Measurements from ENCODE around the gene NDUFB2. TPM values are rescaled to one million over a fixed set of nuclear protein-coding genes. Genes with fewer than 3 reads are reported as not detected.
A peak's percentile ranks its signal among the peaks of the same experiment; 100 is the strongest.

The NDUFB2 gene
- total and polyA plus RNA-seq, 9 of the 15 experiments (the other 6 are each of a cell fraction or from before 2014, with no cell fraction given): 220 to 2,075 (median 320) TPM

DNA sequence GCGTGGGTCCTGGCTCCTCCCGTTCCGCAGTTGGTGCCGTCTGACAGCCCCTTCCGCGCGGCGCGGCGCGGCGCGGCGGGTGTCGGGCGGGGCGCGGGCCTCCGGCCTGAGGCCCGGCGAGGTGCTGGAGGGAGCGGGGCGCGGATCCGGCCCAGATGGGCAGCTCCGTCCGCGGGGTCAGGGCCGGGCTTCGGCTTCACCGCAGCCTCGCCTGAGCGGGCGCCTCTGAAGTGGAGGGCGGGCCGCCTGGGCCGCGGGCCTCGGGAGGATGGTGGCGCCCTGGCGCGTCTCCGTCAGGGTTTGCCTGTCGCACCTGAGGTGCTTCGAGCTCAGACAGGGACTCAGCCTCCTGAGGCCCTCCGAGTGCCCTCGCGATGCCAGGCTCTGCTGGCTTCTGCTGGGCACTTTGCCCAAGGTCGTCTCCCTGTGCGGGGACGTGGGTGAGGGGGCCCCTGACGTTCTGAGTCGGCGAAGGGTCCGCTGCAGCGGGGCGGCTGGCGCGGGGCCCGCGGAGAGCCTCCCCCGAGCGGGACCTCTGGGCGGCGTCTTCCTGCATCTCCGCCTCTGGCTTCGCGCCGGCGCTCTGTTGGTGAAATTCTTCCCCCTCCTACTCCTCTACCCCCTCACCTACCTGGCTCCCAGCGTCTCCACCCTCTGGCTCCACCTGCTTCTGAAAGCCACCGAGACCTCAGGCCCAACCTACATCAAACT lies 23.3 kb upstream of the NDUFB2 start (continued):
- TF ChIP-seq, protein P1, sequence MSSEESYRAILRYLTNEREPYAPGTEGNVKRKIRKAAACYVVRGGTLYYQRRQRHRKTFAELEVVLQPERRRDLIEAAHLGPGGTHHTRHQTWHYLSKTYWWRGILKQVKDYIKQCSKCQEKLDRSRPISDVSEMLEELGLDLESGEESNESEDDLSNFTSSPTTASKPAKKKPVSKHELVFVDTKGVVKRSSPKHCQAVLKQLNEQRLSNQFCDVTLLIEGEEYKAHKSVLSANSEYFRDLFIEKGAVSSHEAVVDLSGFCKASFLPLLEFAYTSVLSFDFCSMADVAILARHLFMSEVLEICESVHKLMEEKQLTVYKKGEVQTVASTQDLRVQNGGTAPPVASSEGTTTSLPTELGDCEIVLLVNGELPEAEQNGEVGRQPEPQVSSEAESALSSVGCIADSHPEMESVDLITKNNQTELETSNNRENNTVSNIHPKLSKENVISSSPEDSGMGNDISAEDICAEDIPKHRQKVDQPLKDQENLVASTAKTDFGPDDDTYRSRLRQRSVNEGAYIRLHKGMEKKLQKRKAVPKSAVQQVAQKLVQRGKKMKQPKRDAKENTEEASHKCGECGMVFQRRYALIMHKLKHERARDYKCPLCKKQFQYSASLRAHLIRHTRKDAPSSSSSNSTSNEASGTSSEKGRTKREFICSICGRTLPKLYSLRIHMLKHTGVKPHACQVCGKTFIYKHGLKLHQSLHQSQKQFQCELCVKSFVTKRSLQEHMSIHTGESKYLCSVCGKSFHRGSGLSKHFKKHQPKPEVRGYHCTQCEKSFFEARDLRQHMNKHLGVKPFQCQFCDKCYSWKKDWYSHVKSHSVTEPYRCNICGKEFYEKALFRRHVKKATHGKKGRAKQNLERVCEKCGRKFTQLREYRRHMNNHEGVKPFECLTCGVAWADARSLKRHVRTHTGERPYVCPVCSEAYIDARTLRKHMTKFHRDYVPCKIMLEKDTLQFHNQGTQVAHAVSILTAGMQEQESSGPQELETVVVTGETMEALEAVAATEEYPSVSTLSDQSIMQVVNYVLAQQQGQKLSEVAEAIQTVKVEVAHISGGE (CRISPR knock-in tag; IDR thresholded peaks at IDR 0.05): no peak
- TF ChIP-seq EGR1 (conservative IDR thresholded peaks at IDR 0.05): no peak
- TF ChIP-seq HDAC6 (IDR thresholded peaks at IDR 0.05; ENCODE audit: low read depth, low read length): peak; percentile 7; the same call in 1 of the 2 replicates
- TF ChIP-seq, protein P2, sequence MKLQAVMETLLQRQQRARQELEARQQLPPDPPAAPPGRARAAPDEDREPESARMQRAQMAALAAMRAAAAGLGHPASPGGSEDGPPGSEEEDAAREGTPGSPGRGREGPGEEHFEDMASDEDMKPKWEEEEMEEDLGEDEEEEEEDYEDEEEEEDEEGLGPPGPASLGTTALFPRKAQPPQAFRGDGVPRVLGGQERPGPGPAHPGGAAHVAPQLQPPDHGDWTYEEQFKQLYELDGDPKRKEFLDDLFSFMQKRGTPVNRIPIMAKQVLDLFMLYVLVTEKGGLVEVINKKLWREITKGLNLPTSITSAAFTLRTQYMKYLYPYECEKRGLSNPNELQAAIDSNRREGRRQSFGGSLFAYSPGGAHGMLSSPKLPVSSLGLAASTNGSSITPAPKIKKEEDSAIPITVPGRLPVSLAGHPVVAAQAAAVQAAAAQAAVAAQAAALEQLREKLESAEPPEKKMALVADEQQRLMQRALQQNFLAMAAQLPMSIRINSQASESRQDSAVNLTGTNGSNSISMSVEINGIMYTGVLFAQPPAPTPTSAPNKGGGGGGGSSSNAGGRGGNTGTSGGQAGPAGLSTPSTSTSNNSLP (IDR thresholded peaks at IDR 0.05; ENCODE audit: borderline replicate concordance, low read depth, low read length): no peak
- TF ChIP-seq, protein P3, sequence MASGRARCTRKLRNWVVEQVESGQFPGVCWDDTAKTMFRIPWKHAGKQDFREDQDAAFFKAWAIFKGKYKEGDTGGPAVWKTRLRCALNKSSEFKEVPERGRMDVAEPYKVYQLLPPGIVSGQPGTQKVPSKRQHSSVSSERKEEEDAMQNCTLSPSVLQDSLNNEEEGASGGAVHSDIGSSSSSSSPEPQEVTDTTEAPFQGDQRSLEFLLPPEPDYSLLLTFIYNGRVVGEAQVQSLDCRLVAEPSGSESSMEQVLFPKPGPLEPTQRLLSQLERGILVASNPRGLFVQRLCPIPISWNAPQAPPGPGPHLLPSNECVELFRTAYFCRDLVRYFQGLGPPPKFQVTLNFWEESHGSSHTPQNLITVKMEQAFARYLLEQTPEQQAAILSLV (tag; IDR thresholded peaks at IDR 0.05): no peak
- TF ChIP-seq, protein P4, sequence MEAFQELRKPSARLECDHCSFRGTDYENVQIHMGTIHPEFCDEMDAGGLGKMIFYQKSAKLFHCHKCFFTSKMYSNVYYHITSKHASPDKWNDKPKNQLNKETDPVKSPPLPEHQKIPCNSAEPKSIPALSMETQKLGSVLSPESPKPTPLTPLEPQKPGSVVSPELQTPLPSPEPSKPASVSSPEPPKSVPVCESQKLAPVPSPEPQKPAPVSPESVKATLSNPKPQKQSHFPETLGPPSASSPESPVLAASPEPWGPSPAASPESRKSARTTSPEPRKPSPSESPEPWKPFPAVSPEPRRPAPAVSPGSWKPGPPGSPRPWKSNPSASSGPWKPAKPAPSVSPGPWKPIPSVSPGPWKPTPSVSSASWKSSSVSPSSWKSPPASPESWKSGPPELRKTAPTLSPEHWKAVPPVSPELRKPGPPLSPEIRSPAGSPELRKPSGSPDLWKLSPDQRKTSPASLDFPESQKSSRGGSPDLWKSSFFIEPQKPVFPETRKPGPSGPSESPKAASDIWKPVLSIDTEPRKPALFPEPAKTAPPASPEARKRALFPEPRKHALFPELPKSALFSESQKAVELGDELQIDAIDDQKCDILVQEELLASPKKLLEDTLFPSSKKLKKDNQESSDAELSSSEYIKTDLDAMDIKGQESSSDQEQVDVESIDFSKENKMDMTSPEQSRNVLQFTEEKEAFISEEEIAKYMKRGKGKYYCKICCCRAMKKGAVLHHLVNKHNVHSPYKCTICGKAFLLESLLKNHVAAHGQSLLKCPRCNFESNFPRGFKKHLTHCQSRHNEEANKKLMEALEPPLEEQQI (IDR thresholded peaks at IDR 0.05): no peak
- peak; percentile 61 for TF ChIP-seq RBBP5 (IDR thresholded peaks at IDR 0.05; ENCODE audit: borderline replicate concordance, insufficient read depth, low read length, poor library complexity, severe bottlenecking)
- 0 out of 2 replicates have a peak, but pooled peaks have one; percentile 9 for TF ChIP-seq CREB1 (IDR thresholded peaks at IDR 0.05)
- peak; percentile 22; the same call in 1 of the 2 replicates for TF ChIP-seq CREB1 (CRISPR knock-in tag; IDR thresholded peaks at IDR 0.05)
- no peak for TF ChIP-seq NBN (IDR thresholded peaks at IDR 0.05; ENCODE audit: low read depth)
- no peak for TF ChIP-seq TEAD4 (IDR thresholded peaks at IDR 0.05; ENCODE audit: low read length)
- TF ChIP-seq TEAD4 (CRISPR knock-in tag; IDR thresholded peaks at IDR 0.05; ENCODE audit: borderline replicate concordance): no peak
- no peak for TF ChIP-seq EHMT2 (IDR thresholded peaks at IDR 0.05)
- TF ChIP-seq, protein P5, sequence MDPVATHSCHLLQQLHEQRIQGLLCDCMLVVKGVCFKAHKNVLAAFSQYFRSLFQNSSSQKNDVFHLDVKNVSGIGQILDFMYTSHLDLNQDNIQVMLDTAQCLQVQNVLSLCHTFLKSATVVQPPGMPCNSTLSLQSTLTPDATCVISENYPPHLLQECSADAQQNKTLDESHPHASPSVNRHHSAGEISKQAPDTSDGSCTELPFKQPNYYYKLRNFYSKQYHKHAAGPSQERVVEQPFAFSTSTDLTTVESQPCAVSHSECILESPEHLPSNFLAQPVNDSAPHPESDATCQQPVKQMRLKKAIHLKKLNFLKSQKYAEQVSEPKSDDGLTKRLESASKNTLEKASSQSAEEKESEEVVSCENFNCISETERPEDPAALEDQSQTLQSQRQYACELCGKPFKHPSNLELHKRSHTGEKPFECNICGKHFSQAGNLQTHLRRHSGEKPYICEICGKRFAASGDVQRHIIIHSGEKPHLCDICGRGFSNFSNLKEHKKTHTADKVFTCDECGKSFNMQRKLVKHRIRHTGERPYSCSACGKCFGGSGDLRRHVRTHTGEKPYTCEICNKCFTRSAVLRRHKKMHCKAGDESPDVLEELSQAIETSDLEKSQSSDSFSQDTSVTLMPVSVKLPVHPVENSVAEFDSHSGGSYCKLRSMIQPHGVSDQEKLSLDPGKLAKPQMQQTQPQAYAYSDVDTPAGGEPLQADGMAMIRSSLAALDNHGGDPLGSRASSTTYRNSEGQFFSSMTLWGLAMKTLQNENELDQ (CRISPR knock-in tag; IDR thresholded peaks at IDR 0.05; ENCODE audit: borderline replicate concordance): no peak
- no peak for TF ChIP-seq MCM2 (IDR thresholded peaks at IDR 0.05; ENCODE audit: low read depth)
- TF ChIP-seq SP1 (CRISPR knock-in tag; IDR thresholded peaks at IDR 0.05): no peak; the same call in 1 of the 2 replicates

All from K562 (cell line).